Ovary (tissue), 9 donors: ENCODE measurements around the gene YPEL3. TPM values are rescaled to one million over a fixed set of nuclear protein-coding genes. Genes with fewer than 3 reads are reported as not detected.
A peak's percentile ranks its signal among the peaks of the same experiment; 100 is the strongest.

ENCODE experiments used
- DNase-seq, 5 donors: peaks; one replicate each; pipeline ENCODE4 v3.0.0-alpha.2; 2019 to 2020
- H3K27ac ChIP-seq, 2 donors: fragments of 200-600 bp; one replicate each; pipeline versions ENCODE4 v1.5.1 to v1.8.0; 2019 to 2022
- H3K27me3 ChIP-seq: fragments of 200-600 bp; one replicate; pipeline ENCODE4 v1.8.0; 2022
- H3K36me3 ChIP-seq: fragments of 200-600 bp; sonication (generic); one replicate; pipeline ENCODE4 v1.5.1; 2019
- H3K4me1 ChIP-seq: one replicate; pipeline ENCODE4 v1.8.1; 2013; ENCODE audit warnings: mild to moderate bottlenecking, moderate library complexity; ENCODE audit not compliant: insufficient read depth
- H3K4me3 ChIP-seq: fragments of 200-600 bp; sonication (generic); one replicate; pipeline ENCODE4 v1.5.1; 2017
- H3K9me3 ChIP-seq, 2 donors: fragments of 200-600 bp in 1 of 2; sonication (generic) in 1 of 2; one replicate each; pipeline versions ENCODE4 v1.5.1 to v1.8.1; 2013 to 2019; ENCODE audit warnings: mild to moderate bottlenecking in 1 of 2, moderate library complexity in 1 of 2
- CTCF ChIP-seq, 3 donors: fragments of 450-650 bp in 2 of 3; fragments of 200-600 bp in 1 of 3; IDR thresholded peaks; one replicate each; pipeline versions ENCODE4 v1.5.1 to v1.8.0; 2016 to 2022; ENCODE audit warnings: antibody characterized with exemption in 3 of 3, mild to moderate bottlenecking in 1 of 3
- EP300 ChIP-seq: sonication (generic); formaldehyde crosslinking; IDR thresholded peaks from one replicate; pipeline ENCODE4 v1.6.1; 2017; ENCODE audit warnings: antibody characterized with exemption
- POLR2A ChIP-seq: fragments of 450-650 bp; IDR thresholded peaks from one replicate; pipeline ENCODE4 v1.6.1; 2017; ENCODE audit warnings: antibody characterized with exemption, mild to moderate bottlenecking, moderate library complexity
- WGBS, 3 donors: extraction: QIAGEN DNeasy Blood & Tissue Kit in 1 of 3; methylation state at CpG; one replicate each; pipeline versions ENCODE4 v1.1.5 to v1.1.7; 2013 to 2017; 5-methylcytosine and 5-hydroxymethylcytosine counted together
- intact Hi-C, 4 donors: fragments of 100-400 bp; cut with DNase I; formaldehyde crosslinking; loops; one replicate each; pipeline versions ENCODE4 v1.11.0 to v1.15.1; 2022 to 2023
- polyA plus RNA-seq, 2 donors: library from polyadenylated mRNA; stranded (reverse); fragments of 200-250 nt in 1 of 2; fragments of 350-450 nt in 1 of 2; fragmentation: Illumina TruSeq in 1 of 2; extraction: RNeasy Lipid Tissue Mini Kit (QIAGEN cat#74804) in 1 of 2; gene quantifications; one replicate each; pipeline ENCODE4 v1.2.3, GENCODE V29; 2013 to 2014
- total RNA-seq, 7 donors: library from RNA; depleted of rRNA in 2 of 7; stranded (reverse); fragments of >200 nt in 2 of 7; fragmentation: NEBNext Ultra II Directional in 3 of 7; extraction: Animal tissue kit (Norgen Biotek cat#: 25700) in 3 of 7; gene quantifications; one replicate each; pipeline versions ENCODE4 v1.1.0 to v1.2.4, GENCODE V29; 2016 to 2023
- donor health status: DM: no; HTN: no; CAD: no; lungs with moderate emphysema.
- donor health status: DM: no; HTN: no; CAD: no.
- donor health status: Bipolar disorder and iron deficiency.
- donor health status: DM: yes; HTN: yes; CAD: no.
- donor health status: DM: no; HTN: no; CAD: no.
- donor health status: DM: yes; HTN: yes; CAD: no.

YPEL3 gene
- total and polyA plus RNA-seq, 9 donors: 12.7 to 134 (median 63.1) TPM

- intact Hi-C loops: no loop called here
- no peak overlapping the region for H3K27ac ChIP-seq
- WGBS, 3 donors: 84 to 94% (median 88%) methylated on average over 4 of the region's 4 CpGs
- no peak for DNase-seq
- H3K9me3 ChIP-seq: no peaks in the 10 kb centered on the region
- no peak for TF ChIP-seq EP300
- H3K27me3 ChIP-seq: no peaks in the 10 kb centered on the region
- no peaks in the 10 kb centered on the region for H3K36me3 ChIP-seq
- H3K4me1 ChIP-seq: no peaks in the 10 kb centered on the region
- H3K4me3 ChIP-seq: no peak overlapping the region
These were observed 29.0 kb upstream of the YPEL3 start for GRCh38 chr16:30124985-30125379.

- H3K4me1 ChIP-seq: no peaks in the 10 kb centered on the region
- H3K27me3 ChIP-seq: no peaks in the 10 kb centered on the region
- TF ChIP-seq EP300 (no peak), CTCF (IDR thresholded peaks at IDR 0.05) (no peak), POLR2A (no peak)
- no peak for DNase-seq
- H3K27ac ChIP-seq: peak overlapping the region; percentile 81 to 83
- no peaks in the 10 kb centered on the region for H3K9me3 ChIP-seq
- H3K4me3 ChIP-seq: peak overlapping the region; percentile 96
- no peaks in the 10 kb centered on the region for H3K36me3 ChIP-seq
- WGBS, 3 donors: 0 to 3% (median 1%) methylated on average over 19 to 42 of the region's 42 CpGs
- intact Hi-C loops: no loop called here
These were observed 26.7 kb upstream of the YPEL3 start for GRCh38 chr16:30122604-30123160.

GRCh38 chr16:30121741-30122571 lies 25.9 kb upstream of the YPEL3 start:
- peak; percentile 51 to 70 (median 55) for DNase-seq
- Histone ChIP-seq H3K9me3 (no peaks in the 10 kb centered on the region), H3K4me3 (peak overlapping the region; percentile 96), H3K27ac (peak overlapping the region; percentile 81 to 83), H3K36me3 (no peaks in the 10 kb centered on the region), H3K4me1 (no peaks in the 10 kb centered on the region), H3K27me3 (no peaks in the 10 kb centered on the region)
- intact Hi-C loops: no loop called here
- 25 to 40% (median 29%) methylated on average over 31 of the region's 31 CpGs for WGBS, 3 donors
- TF ChIP-seq CTCF (IDR thresholded peaks at IDR 0.05) (no peak), EP300 (no peak), POLR2A (no peak)

GRCh38 chr16:30120340-30121105 lies 24.5 kb upstream of the YPEL3 start:
- Histone ChIP-seq H3K27me3 (no peaks in the 10 kb centered on the region), H3K36me3 (no peaks in the 10 kb centered on the region)

More at GRCh38 chr16:30120340-30121105, 24.5 kb upstream of the YPEL3 start:
- Histone ChIP-seq H3K9me3 (no peaks in the 10 kb centered on the region), H3K4me1 (no peaks in the 10 kb centered on the region), H3K27ac (no peak overlapping the region), H3K4me3 (no peak overlapping the region)
- WGBS, 3 donors: 85 to 88% (median 88%) methylated on average over 3 of the region's 3 CpGs
- no peak for DNase-seq
- TF ChIP-seq EP300: no peak
- no peak for TF ChIP-seq POLR2A
- no peak for TF ChIP-seq CTCF (IDR thresholded peaks at IDR 0.05)
- intact Hi-C loops: no loop called here
